Activated T-cell treated with anti-CD3 and anti-CD28 coated beads for 1 hour (primary cell): ENCODE data around the gene STARD10.

Experiments
- DNase-seq: peaks from one replicate; pipeline ENCODE4 v3.0.0-alpha.2; 2020; ENCODE audit warnings: low read depth

Gene STARD10

GRCh38 chr11:72704783-72705265, 89.0 kb downstream of the STARD10 start:
- DNase-seq = no peak
